Caco-2 (cell line): ENCODE results near the gene CA12. TPM values are rescaled to one million over a fixed set of nuclear protein-coding genes. Genes with fewer than 3 reads are reported as not detected.

Source experiments
- total RNA-seq: library from RNA; stranded (reverse); gene quantifications from 2 replicates; pipeline ENCODE4 v1.2.3, GENCODE V29; 2022

CA12 gene
- total RNA-seq, 1 experiment from 2014 or later: 1.0 TPM

Other genes starting within 250 kb of the CA12 start
- gene RPS27L, start 224.4 kb downstream of the CA12 start, total RNA-seq: 62.2 and 73.0 TPM in 2 replicates
- 17.3 and 18.2 TPM in 2 replicates for gene RAB8B, start 192.2 kb downstream of the CA12 start, total RNA-seq
- 17.3 and 20.3 TPM in 2 replicates for gene APH1B, start 104.2 kb downstream of the CA12 start, total RNA-seq
- 54.2 and 58.6 TPM in 2 replicates for gene USP3, start 122.7 kb upstream of the CA12 start, total RNA-seq
- 0.97 TPM in 1 of 2 replicates, not detected in the other for gene FBXL22, start 215.5 kb upstream of the CA12 start, total RNA-seq